COLO668 (cell line): ENCODE results near the gene TTLL4.

Experiments used
- DNase-seq: peaks from one replicate; lab custom pipeline; 2025; ENCODE audit not compliant: unreplicated experiment; lab: John Stamatoyannopoulos, UW

The TTLL4 gene

GRCh38 chr2:218711550-218711929 is 905 bp downstream of the TTLL4 start:
- DNase-seq: no peak

- no peak for DNase-seq
Measured at GRCh38 chr2:218713922-218714321, 3.3 kb downstream of the TTLL4 start.

GRCh38 chr2:218716070-218716469 is 5.4 kb downstream of the TTLL4 start:
- no peak for DNase-seq

- no peak for DNase-seq
Measured at GRCh38 chr2:218717262-218717661, 6.6 kb downstream of the TTLL4 start.

- DNase-seq: no peak
Measured at GRCh38 chr2:218718058-218718457, 7.4 kb downstream of the TTLL4 start.

GRCh38 chr2:218719457-218719856 is 8.8 kb downstream of the TTLL4 start:
- DNase-seq: no peak

GRCh38 chr2:218720048-218721041 is 9.7 kb downstream of the TTLL4 start:
- DNase-seq: no peak

- DNase-seq: no peak
Measured at GRCh38 chr2:218721488-218721887, 10.9 kb downstream of the TTLL4 start.

GRCh38 chr2:218721934-218722333 is 11.3 kb downstream of the TTLL4 start:
- no peak for DNase-seq

GRCh38 chr2:218722419-218722818 is 11.8 kb downstream of the TTLL4 start:
- DNase-seq: no peak

- no peak for DNase-seq
Measured at GRCh38 chr2:218722876-218723785, 12.5 kb downstream of the TTLL4 start.

- no peak for DNase-seq
Measured at GRCh38 chr2:218726004-218726574, 15.5 kb downstream of the TTLL4 start.

GRCh38 chr2:218727502-218728165 is 17.0 kb downstream of the TTLL4 start:
- DNase-seq: no peak

- DNase-seq: no peak
Measured at GRCh38 chr2:218729640-218730039, 19.0 kb downstream of the TTLL4 start.

GRCh38 chr2:218732052-218732760 is 21.6 kb downstream of the TTLL4 start:
- no peak for DNase-seq

- DNase-seq: no peak
Measured at GRCh38 chr2:218732761-218733158, 22.1 kb downstream of the TTLL4 start.

- DNase-seq: no peak
Measured at GRCh38 chr2:218733171-218734021, 22.8 kb downstream of the TTLL4 start.

- no peak for DNase-seq
Measured at GRCh38 chr2:218734190-218734975, 23.7 kb downstream of the TTLL4 start.
